HepG2 (cell line): Measurements from ENCODE around the gene CASP5.

Experiments
- BRCA1 ChIP-seq: sonication (generic); formaldehyde crosslinking; IDR thresholded peaks from 2 replicates; pipeline ENCODE4 v1.4.0; 2020; ENCODE audit warnings: missing genetic modification reagents
- ELF4 ChIP-seq: sonication (generic); formaldehyde crosslinking; IDR thresholded peaks from 2 replicates; pipeline ENCODE4 v1.5.0; 2020; ENCODE audit warnings: missing genetic modification reagents, mild to moderate bottlenecking, moderate library complexity, borderline replicate concordance
- EZH2 ChIP-seq: conservative IDR thresholded peaks from 2 replicates; pipeline ENCODE4 v1.6.1; 2012; ENCODE audit warnings: mild to moderate bottlenecking, low read depth, low read length, moderate library complexity
- SUZ12 ChIP-seq: fragments of 150-350 bp; IDR thresholded peaks from 2 replicates; pipeline ENCODE4 v1.6.1; 2014; ENCODE audit warnings: low read depth, low read length
- ZNF260 ChIP-seq: sonication (generic); formaldehyde crosslinking; IDR thresholded peaks from 2 replicates; pipeline ENCODE4 v1.4.0; 2020; ENCODE audit warnings: missing genetic modification reagents, low read depth, mild to moderate bottlenecking, borderline replicate concordance
- TF ChIP-seq, protein P1 (sequence below): sonication (generic); formaldehyde crosslinking; IDR thresholded peaks from 2 replicates; pipeline ENCODE4 v1.8.1; 2023; ENCODE audit warnings: missing genetic modification reagents, inconsistent platforms, borderline replicate concordance

DNA sequence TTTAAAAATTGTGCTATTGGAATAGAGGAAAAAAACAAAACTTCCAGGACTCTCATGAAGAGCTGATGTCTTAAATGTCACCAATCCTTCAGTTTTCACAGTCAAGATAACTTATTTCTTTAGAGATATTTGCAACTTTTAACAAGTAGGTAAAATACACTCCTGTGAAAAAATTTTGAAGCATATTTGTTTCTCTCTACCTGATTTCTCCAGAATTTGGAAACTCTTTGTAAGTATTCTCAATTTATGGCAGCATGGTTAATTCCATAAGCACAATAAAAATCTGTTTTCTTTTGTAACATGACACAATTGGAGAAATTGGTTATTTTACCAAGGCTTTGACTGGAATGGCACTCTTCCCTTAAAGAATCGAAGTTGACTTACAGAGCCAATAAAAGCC lies 58.7 kb downstream of the CASP5 start:
- TF ChIP-seq SUZ12 (no peak), ELF4 (CRISPR knock-in tag) (no peak), BRCA1 (CRISPR knock-in tag) (no peak), EZH2 (no peak), ZNF260 (CRISPR knock-in tag) (no peak)
- TF ChIP-seq, protein P1, sequence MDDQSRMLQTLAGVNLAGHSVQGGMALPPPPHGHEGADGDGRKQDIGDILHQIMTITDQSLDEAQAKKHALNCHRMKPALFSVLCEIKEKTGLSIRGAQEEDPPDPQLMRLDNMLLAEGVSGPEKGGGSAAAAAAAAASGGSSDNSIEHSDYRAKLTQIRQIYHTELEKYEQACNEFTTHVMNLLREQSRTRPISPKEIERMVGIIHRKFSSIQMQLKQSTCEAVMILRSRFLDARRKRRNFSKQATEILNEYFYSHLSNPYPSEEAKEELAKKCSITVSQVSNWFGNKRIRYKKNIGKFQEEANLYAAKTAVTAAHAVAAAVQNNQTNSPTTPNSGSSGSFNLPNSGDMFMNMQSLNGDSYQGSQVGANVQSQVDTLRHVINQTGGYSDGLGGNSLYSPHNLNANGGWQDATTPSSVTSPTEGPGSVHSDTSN, result no peak
